CD8-positive, alpha-beta memory T cell (primary cell): Measurements from ENCODE around the gene GNG7. TPM values are rescaled to one million over a fixed set of nuclear protein-coding genes. Genes with fewer than 3 reads are reported as not detected.
A peak's percentile ranks its signal among the peaks of the same experiment; 100 is the strongest.
"Not testable (repeated sequence)": the region's sequence is repeated elsewhere in the genome, so short reads cannot be mapped to it uniquely, and the experiment has no call there.

ENCODE experiments used
- CTCF ChIA-PET: fragments of 350-600 bp; sonication (Branson Sonifier 250); formaldehyde crosslinking; loops from one replicate; lab custom pipeline; 2021; ENCODE audit warnings: antibody characterized with exemption; lab: Charles Lee
- POLR2A ChIA-PET: fragments of 350-600 bp; sonication (Branson Sonifier 250); formaldehyde crosslinking; loops from one replicate; lab custom pipeline; 2021; ENCODE audit warnings: antibody characterized with exemption; lab: Charles Lee
- DNase-seq, 5 donors: peaks; one replicate each; pipeline versions ENCODE4 v3.0.0 to v3.0.0-alpha.2; 2020 to 2022; ENCODE audit warnings: mixed read lengths in 1 of 5
- H3K27ac ChIP-seq: one replicate; pipeline ENCODE4 v1.7.0; 2013; ENCODE audit warnings: low read depth, mild to moderate bottlenecking, low read length, moderate library complexity
- H3K27me3 ChIP-seq: 2 replicates; pipeline ENCODE4 v1.7.0; 2013; ENCODE audit warnings: low read length, mild to moderate bottlenecking; ENCODE audit not compliant: insufficient read depth, poor library complexity, severe bottlenecking
- H3K36me3 ChIP-seq: 2 replicates; pipeline ENCODE4 v1.7.0; 2013; ENCODE audit warnings: mild to moderate bottlenecking, low read length, moderate library complexity; ENCODE audit not compliant: insufficient read depth
- H3K4me1 ChIP-seq: 2 replicates; pipeline ENCODE4 v1.7.0; 2013; ENCODE audit warnings: mild to moderate bottlenecking, low read length, moderate library complexity; ENCODE audit not compliant: insufficient read depth
- H3K4me3 ChIP-seq: 2 replicates; pipeline ENCODE4 v1.7.0; 2013; ENCODE audit warnings: mild to moderate bottlenecking, low read length
- H3K9me3 ChIP-seq: 2 replicates; pipeline ENCODE4 v1.7.0; 2013; ENCODE audit warnings: mild to moderate bottlenecking, low read length
- H3K27ac Mint-ChIP-seq, 8 donors: one replicate each; pipeline ENCODE4 v1.8.0; 2020 to 2021; ENCODE audit warnings: mixed read lengths in 8 of 8, mild to moderate bottlenecking in 6 of 8, inconsistent platforms in 3 of 8, moderate library complexity in 3 of 8
- H3K27me3 Mint-ChIP-seq, 2 donors: one replicate each; pipeline ENCODE4 v1.8.0; 2020 to 2021; ENCODE audit warnings: mixed read lengths in 2 of 2, mild to moderate bottlenecking in 1 of 2, moderate library complexity in 1 of 2
- H3K36me3 Mint-ChIP-seq, 3 donors: one replicate each; pipeline ENCODE4 v1.8.0; 2020 to 2021; ENCODE audit warnings: mixed read lengths in 3 of 3, inconsistent platforms in 1 of 3, mild to moderate bottlenecking in 1 of 3
- H3K4me1 Mint-ChIP-seq, 3 donors: one replicate each; pipeline ENCODE4 v1.8.0; 2020 to 2021; ENCODE audit warnings: mixed read lengths in 3 of 3, inconsistent platforms in 1 of 3, mild to moderate bottlenecking in 1 of 3
- H3K4me3 Mint-ChIP-seq, 7 donors: one replicate each; pipeline ENCODE4 v1.8.0; 2020 to 2021; ENCODE audit warnings: mixed read lengths in 7 of 7, mild to moderate bottlenecking in 6 of 7, moderate library complexity in 4 of 7, inconsistent platforms in 2 of 7
- H3K9me3 Mint-ChIP-seq, 5 donors: one replicate each; pipeline ENCODE4 v1.8.0; 2020 to 2022; ENCODE audit warnings: mixed read lengths in 5 of 5, mild to moderate bottlenecking in 3 of 5, moderate library complexity in 2 of 5, inconsistent platforms in 1 of 5
- polyA plus RNA-seq: library from polyadenylated mRNA; unstranded; fragments of 300-500 nt; fragmentation: Illumina TruSeq; gene quantifications from one replicate; pipeline ENCODE4 v1.2.3, GENCODE V29; 2021
- total RNA-seq, 2 experiments: library from RNA; stranded (reverse); gene quantifications; one replicate each; pipeline ENCODE4 v1.2.3, GENCODE V29; 2021

GNG7 gene
- total and polyA plus RNA-seq, 3 experiments from 2014 or later: 0.40 to 1.2 (median 0.53) TPM

GRCh38 chr19:2561221-2561620, 141.3 kb downstream of the GNG7 start:
- CTCF ChIA-PET: interaction anchor here (1.0 to 3.0 kb wide), 5 partner anchors 11 to 84 kb away, joined by 3 to 24 read pairs (median 5); partner anchors contain the start of gene GADD45B
- peak overlapping the region; percentile 90 to 96 (median 93) for H3K4me3 Mint-ChIP-seq
- H3K27ac ChIP-seq: no peak overlapping the region
- H3K4me1 Mint-ChIP-seq: peaks cover 11 to 22% (median 13%) of the 10 kb centered on the region in 3 donors
- H3K4me1 ChIP-seq: peaks cover 15% of the 10 kb centered on the region
- no peaks in the 10 kb centered on the region for H3K36me3 ChIP-seq
- no peaks in the 10 kb centered on the region for H3K27me3 Mint-ChIP-seq
- H3K36me3 Mint-ChIP-seq: peaks cover 0 to 2% (median 0%) of the 10 kb centered on the region in 3 donors
- POLR2A ChIA-PET: interaction anchor here (0.5 to 2.4 kb wide), 8 partner anchors 8 to 85 kb away, joined by 3 to 33 read pairs (median 4); partner anchors contain the start of gene GADD45B
- H3K27ac Mint-ChIP-seq: peak overlapping the region in 4 of 8 donors; percentile 12 to 99 (median 80)
- no peaks in the 10 kb centered on the region for H3K9me3 Mint-ChIP-seq
- H3K9me3 ChIP-seq: no peaks in the 10 kb centered on the region
- no peaks in the 10 kb centered on the region for H3K27me3 ChIP-seq
- H3K4me3 ChIP-seq: no peak overlapping the region
- no peak for DNase-seq

GRCh38 chr19:2560369-2560768, 142.1 kb downstream of the GNG7 start:
- Histone ChIP-seq H3K4me1 (peaks cover 15% of the 10 kb centered on the region), H3K9me3 (no peaks in the 10 kb centered on the region), H3K27ac (no peak overlapping the region), H3K36me3 (no peaks in the 10 kb centered on the region), H3K4me3 (no peak overlapping the region), H3K27me3 (no peaks in the 10 kb centered on the region)
- H3K27me3 Mint-ChIP-seq: no peaks in the 10 kb centered on the region
- H3K9me3 Mint-ChIP-seq: no peaks in the 10 kb centered on the region
- H3K36me3 Mint-ChIP-seq: peaks cover 0 to 2% (median 0%) of the 10 kb centered on the region in 3 donors
- peaks cover 11 to 22% (median 13%) of the 10 kb centered on the region in 3 donors for H3K4me1 Mint-ChIP-seq
- H3K27ac Mint-ChIP-seq: no peak overlapping the region
- ChIA-PET CTCF (interaction anchor here (2.9 to 3.0 kb wide), 2 partner anchors 51 to 83 kb away, joined by 12 to 24 read pairs; partner anchors contain the start of gene GADD45B), POLR2A (interaction anchor here (2.4 kb wide), 1 partner anchor 84 kb away, joined by 33 read pairs; the partner anchor contains the start of gene GADD45B)
- H3K4me3 Mint-ChIP-seq: peak overlapping the region in 1 of 7 donors; percentile 23
- no peak for DNase-seq

- H3K27ac Mint-ChIP-seq: peak overlapping the region in 1 of 8 donors; percentile 85
- CTCF ChIA-PET: no interaction called here
These were observed 144.0 kb downstream of the GNG7 start for GRCh38 chr19:2558543-2558942.

GRCh38 chr19:2558131-2558530, 144.4 kb downstream of the GNG7 start:
- Mint-ChIP-seq H3K27ac (peak overlapping the region in 1 of 8 donors; percentile 17), H3K4me1 (peaks cover 12 to 21% (median 13%) of the 10 kb centered on the region in 3 donors)
- H3K9me3 ChIP-seq, H3K36me3 Mint-ChIP-seq, POLR2A ChIA-PET, H3K4me3 ChIP-seq, CTCF ChIA-PET, H3K27ac ChIP-seq, H3K4me3 Mint-ChIP-seq, H3K9me3 Mint-ChIP-seq, H3K27me3 ChIP-seq, H3K27me3 Mint-ChIP-seq, H3K36me3 ChIP-seq, DNase-seq: not testable (repeated sequence)
- H3K4me1 ChIP-seq: peaks cover 15% of the 10 kb centered on the region

More at GRCh38 chr19:2558543-2558942, 144.0 kb downstream of the GNG7 start:
- Histone ChIP-seq H3K4me3 (no peak overlapping the region), H3K4me1 (peaks cover 15% of the 10 kb centered on the region), H3K27ac (no peak overlapping the region), H3K36me3 (no peaks in the 10 kb centered on the region), H3K9me3 (no peaks in the 10 kb centered on the region), H3K27me3 (no peaks in the 10 kb centered on the region)
- POLR2A ChIA-PET: no interaction called here
- no peak for DNase-seq
- Mint-ChIP-seq H3K36me3 (peaks cover 0 to 2% (median 0%) of the 10 kb centered on the region in 3 donors), H3K4me3 (no peak overlapping the region), H3K27me3 (no peaks in the 10 kb centered on the region), H3K9me3 (no peaks in the 10 kb centered on the region), H3K4me1 (peaks cover 11 to 22% (median 13%) of the 10 kb centered on the region in 3 donors)

GRCh38 chr19:2557093-2557440, 145.4 kb downstream of the GNG7 start:
- H3K27ac Mint-ChIP-seq: peak overlapping the region in 3 of 8 donors; percentile 22 to 80 (median 62)
- peaks cover 15% of the 10 kb centered on the region for H3K4me1 ChIP-seq
- CTCF ChIA-PET: interaction anchor here (1.7 kb wide), 1 partner anchor 22 kb away, joined by 4 read pairs; no protein-coding TSS in a partner anchor

GRCh38 chr19:2556221-2557092, 146.0 kb downstream of the GNG7 start:
- peaks cover 17% of the 10 kb centered on the region for H3K4me1 ChIP-seq
- H3K9me3 ChIP-seq: no peaks in the 10 kb centered on the region
- POLR2A ChIA-PET: interaction anchor here (0.9 kb wide), 1 partner anchor 81 kb away, joined by 3 read pairs; the partner anchor contains the start of gene GADD45B
- Mint-ChIP-seq H3K36me3 (no peaks in the 10 kb centered on the region), H3K27ac (peak overlapping the region in 3 of 8 donors; percentile 22 to 80 (median 62)), H3K9me3 (no peaks in the 10 kb centered on the region), H3K4me1 (peaks cover 13 to 23% (median 15%) of the 10 kb centered on the region in 3 donors), H3K4me3 (no peak overlapping the region), H3K27me3 (no peaks in the 10 kb centered on the region)
- CTCF ChIA-PET: interaction anchor here (0.9 to 1.7 kb wide), 2 partner anchors 23 to 81 kb away, joined by 3 to 4 read pairs; partner anchors contain the start of gene GADD45B
- H3K27ac ChIP-seq: no peak overlapping the region
- no peak overlapping the region for H3K4me3 ChIP-seq
- no peaks in the 10 kb centered on the region for H3K36me3 ChIP-seq
- DNase-seq: no peak
- no peaks in the 10 kb centered on the region for H3K27me3 ChIP-seq

More at GRCh38 chr19:2557093-2557440, 145.4 kb downstream of the GNG7 start:
- H3K4me3 Mint-ChIP-seq: no peak overlapping the region
- Histone ChIP-seq H3K27ac (no peak overlapping the region), H3K27me3 (no peaks in the 10 kb centered on the region), H3K4me3 (no peak overlapping the region), H3K36me3 (no peaks in the 10 kb centered on the region), H3K9me3 (no peaks in the 10 kb centered on the region)
- peaks cover 0 to 2% (median 0%) of the 10 kb centered on the region in 3 donors for H3K36me3 Mint-ChIP-seq
- POLR2A ChIA-PET: interaction anchor here (0.9 kb wide), 1 partner anchor 81 kb away, joined by 3 read pairs; the partner anchor contains the start of gene GADD45B
- H3K27me3 Mint-ChIP-seq: no peaks in the 10 kb centered on the region
- H3K4me1 Mint-ChIP-seq: peaks cover 14 to 25% (median 17%) of the 10 kb centered on the region in 3 donors
- no peak for DNase-seq
- no peaks in the 10 kb centered on the region for H3K9me3 Mint-ChIP-seq

GRCh38 chr19:2555422-2556220, 146.9 kb downstream of the GNG7 start:
- no peaks in the 10 kb centered on the region for H3K36me3 ChIP-seq
- no peaks in the 10 kb centered on the region for H3K36me3 Mint-ChIP-seq
- H3K4me1 ChIP-seq: peaks cover 11% of the 10 kb centered on the region
- ChIA-PET CTCF (interaction anchor here (0.9 to 1.8 kb wide), 3 partner anchors 24 to 80 kb away, joined by 3 to 7 read pairs (median 4); partner anchors contain the start of gene GADD45B), POLR2A (interaction anchor here (0.9 to 1.3 kb wide), 2 partner anchors 77 to 80 kb away, joined by 3 read pairs; partner anchors contain the start of gene GADD45B)
- no peaks in the 10 kb centered on the region for H3K27me3 Mint-ChIP-seq
- peaks cover 12 to 23% (median 15%) of the 10 kb centered on the region in 3 donors for H3K4me1 Mint-ChIP-seq
- no peak for DNase-seq
- no peaks in the 10 kb centered on the region for H3K9me3 ChIP-seq
- H3K27ac Mint-ChIP-seq: peak overlapping the region in 1 of 8 donors; percentile 77
- no peak overlapping the region for H3K27ac ChIP-seq
- no peak overlapping the region for H3K4me3 ChIP-seq
- H3K9me3 Mint-ChIP-seq: no peaks in the 10 kb centered on the region
- no peaks in the 10 kb centered on the region for H3K27me3 ChIP-seq
- H3K4me3 Mint-ChIP-seq: no peak overlapping the region
